GM21526 (cell line): Measurements from ENCODE around the gene NHERF2.

ENCODE experiments used
- ATAC-seq: cut with Tn5 transposase; IDR thresholded peaks from one replicate; pipeline ENCODE4 v1.9.1; 2021; ENCODE audit warnings: moderate library complexity; ENCODE audit not compliant: unreplicated experiment, low FRiP score

NHERF2 gene

DNA sequence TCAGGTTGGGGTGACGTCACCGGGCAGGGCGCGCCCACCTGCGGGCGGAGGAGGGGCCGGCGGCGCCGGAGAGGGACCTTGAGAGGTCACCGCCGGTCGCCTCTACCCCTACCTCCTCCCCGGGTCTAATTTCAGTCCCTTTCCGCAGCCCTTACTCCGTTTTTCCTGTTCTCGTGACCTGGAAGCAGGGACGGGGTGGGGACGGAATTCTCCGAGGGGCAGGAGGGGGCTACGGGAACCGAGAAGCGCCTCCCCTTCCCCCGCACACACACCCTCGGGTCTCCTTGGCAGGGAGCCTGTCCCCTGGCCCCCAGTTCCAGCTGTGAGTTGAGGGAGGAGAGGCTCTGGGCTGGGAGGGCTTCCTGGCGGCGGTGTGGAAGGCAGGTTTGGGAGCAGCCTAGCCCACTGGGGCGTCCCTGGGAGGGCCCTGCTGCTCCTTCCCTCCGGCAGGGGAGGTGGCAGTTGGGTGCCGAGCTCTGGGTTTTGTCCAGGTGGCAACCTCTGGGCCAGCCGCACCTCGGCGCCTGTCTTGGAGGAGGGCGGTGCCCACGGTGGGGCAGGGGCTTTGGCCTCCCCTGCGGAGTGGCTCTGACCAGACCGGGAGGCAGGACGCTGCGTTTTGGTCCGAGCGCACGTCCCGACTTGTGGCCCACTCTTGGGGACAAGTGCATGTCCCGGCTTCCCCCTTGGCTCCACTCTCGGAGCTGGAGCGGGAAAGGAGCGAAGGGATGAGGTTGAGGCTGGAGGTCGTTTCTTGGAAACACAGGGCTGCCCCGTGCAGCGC lies 36.2 kb upstream of the NHERF2 start:
- ATAC-seq = no peak

DNA sequence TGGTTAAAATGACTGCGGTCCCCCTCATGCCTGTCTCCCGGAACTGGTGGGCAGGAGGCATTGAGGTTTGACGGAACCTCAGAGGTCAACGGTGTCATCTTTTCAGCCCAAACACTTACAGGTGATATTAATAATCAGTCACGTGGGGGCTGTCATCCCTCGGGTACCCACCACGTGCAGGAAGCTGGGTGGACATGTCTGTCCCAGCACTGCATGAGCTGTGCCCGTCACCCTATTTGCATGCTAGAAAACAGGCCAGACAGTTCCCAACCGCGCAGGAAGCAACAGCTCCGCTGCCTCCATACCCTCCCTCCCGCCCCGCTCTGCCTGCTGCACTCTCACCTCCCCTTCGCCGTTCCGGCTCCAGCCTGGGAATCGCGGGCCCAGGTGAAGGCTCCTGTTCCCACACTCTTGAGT lies 35.6 kb upstream of the NHERF2 start:
- ATAC-seq = no peak

GRCh38 chr16:1991588-1991947 lies 35.1 kb upstream of the NHERF2 start:
- no peak for ATAC-seq

DNA sequence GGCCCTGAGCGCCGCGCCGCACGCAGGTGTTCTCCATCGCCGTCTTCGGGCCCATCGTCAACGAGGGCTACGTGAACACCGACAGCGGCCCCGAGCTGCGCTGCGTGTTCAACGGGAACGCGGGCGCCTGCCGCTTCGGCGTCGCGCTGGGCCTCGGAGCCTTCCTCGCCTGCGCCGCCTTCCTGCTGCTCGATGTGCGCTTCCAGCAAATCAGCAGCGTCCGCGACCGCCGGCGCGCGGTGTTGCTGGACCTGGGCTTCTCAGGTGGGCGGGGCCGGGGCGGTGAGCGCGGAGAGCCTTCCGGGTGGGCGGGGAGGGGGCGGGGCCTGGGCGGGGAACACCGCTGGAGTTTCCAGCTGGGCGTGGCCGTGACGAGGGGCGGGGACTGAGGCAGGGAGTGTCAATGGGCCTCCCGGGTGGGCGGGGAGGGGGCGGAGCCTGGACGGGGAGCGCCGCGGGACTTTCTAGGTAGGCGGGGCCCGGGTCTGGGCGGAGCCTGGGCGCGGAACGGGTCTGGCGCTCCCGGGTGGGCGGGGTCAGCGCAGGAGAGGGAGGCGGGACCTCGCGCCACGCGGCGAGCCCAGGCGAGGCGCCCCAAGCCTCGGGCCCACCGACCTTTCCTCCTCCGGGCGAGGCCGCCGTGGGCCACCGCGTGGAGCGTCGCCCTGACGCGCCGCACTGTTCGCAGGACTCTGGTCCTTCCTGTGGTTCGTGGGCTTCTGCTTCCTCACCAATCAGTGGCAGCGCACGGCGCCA lies 34.6 kb upstream of the NHERF2 start:
- ATAC-seq = peak; percentile 39

DNA sequence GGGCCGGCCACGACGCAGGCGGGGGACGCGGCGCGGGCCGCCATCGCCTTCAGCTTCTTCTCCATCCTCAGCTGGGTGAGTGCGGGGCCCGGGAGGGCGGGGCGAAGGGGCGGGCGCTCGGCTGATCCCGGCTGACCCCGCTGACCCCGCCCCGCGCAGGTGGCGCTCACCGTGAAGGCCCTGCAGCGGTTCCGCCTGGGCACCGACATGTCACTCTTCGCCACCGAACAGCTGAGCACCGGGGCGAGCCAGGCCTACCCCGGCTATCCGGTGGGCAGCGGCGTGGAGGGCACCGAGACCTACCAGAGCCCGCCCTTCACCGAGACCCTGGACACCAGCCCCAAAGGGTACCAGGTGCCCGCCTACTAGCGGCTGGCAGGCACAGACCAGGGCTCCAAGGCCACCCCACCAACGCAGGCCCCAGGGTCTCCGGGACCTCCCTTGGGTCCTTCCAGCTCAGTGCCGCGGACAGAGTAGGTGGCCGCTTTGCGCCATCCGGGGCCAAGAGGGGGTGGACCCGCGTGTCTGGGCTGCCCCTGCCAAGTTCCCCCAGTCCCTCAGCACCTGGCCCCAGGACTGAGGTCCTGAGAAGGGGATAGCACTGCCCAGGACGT lies 33.9 kb upstream of the NHERF2 start:
- ATAC-seq = no peak

DNA sequence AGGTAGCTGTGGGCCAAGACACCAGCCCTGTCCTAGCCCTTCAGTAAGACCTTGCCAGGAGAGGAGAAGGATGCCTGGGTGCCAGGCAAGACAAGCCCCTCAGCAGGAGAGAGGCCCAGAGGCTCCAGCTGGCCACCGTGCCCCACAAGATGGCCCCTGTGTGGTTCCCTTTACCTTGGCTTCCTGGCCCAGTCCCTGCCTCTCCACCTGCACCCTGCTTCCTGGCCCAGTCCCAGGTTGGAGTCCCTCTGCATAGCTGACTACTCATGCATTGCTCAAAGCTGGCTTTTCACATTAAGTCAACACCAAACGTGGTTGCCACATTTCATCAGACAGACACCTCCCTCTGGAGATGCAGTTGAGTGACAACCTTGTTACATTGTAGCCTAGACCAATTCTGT lies 33.0 kb upstream of the NHERF2 start:
- no peak for ATAC-seq

GRCh38 chr16:1997494-1998359 lies 29.0 kb upstream of the NHERF2 start:
- no peak for ATAC-seq

DNA sequence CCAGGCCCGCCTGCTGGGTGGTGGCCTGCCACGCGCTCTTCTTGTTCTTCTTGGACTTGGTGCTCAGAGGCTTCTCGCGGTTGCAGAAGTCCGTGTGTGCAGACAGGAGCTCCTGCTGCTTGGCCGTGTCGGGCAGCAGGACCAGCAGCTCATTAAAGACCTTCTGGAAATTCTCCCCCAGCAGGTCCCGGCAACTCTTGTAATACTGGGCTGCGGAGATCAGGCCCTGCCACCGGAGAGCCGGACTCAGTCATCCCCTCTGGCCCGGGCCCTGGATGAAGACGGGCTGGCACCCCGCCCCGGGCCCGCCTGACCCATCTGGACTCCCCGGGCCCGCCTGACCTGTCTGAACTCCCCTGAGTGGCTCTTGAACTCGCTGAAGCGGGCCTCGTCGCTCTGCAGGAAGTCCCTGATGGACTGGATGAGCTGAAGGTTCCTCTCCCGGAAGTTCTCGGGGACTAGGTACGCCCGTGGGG lies 28.3 kb upstream of the NHERF2 start:
- no peak for ATAC-seq

DNA sequence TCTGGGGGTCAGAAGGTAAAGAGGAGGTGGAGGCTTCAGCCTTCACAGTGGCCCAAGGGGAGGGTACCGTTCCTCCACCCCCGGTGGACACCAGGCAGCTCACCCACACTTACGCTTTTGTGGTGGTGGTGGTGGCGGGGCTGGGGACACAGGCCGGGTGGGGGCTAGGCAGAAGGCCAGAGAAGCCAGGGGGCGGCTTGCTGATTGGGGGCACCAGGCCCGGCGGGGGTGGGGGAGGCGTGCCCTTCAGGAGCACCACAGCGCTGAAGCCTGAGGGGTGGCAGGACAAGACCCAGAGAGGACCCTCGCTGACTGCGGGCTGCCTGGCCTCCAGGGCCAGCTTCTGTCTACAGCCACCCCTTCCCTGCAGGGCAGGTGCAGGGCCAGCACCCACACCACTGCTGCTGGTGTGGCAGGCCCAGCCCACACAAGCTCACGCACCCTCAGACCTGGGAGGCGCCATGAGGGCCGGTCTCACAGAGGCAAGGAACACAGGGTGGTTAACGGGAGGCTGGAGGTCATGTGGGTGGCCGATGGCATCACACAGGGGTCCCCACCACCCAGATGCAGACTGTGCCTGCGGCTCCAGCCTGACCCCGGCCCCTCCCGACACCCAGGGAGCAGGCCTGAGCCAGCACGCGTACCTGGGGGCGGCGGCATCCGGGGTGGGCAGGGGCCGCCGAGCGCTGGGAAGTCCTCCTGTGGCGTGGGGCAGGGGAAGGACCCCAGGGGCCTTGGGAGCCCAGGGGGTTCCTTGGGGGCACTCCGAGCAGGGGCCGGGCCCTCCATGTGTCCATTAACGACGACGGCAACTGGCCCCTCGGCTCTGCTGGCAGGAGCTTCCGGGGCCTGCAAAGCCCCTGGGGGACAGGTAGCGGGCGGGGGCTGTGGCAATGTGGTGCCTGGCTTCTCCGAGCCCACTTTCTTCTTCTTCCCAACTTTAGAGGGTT lies 27.6 kb upstream of the NHERF2 start:
- no peak for ATAC-seq

DNA sequence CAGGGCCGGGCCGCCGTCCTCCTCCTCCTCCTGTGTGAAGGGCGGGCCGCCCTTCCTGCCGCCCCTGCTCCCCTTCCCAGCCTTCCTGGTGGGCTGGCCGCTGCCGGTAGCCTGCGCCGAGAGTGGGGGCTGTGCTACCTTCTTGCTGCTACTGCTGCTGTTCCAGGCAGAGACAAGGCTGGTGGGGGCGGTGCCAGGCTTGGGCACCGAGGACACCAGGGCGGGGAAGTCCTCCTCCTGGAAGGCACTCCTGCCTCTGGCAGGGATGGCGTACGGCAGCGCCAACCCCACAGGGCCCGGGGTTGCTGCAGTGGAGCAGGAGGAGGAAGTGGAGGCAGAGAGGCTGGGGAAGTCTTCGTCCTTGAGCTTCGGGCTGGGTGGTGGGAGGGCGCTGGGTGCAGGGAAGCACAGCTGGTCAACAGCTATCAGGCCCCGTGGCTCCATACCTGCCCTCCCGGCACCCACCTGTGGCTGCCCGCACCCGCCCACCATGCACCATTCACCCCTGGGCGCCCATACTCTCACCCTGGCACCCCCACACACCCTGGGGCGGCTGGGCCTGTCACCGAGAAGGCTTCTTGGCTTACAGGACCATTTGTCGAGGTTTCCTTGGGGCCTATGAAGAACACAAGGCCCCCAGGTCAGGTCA lies 26.7 kb upstream of the NHERF2 start:
- no peak for ATAC-seq

DNA sequence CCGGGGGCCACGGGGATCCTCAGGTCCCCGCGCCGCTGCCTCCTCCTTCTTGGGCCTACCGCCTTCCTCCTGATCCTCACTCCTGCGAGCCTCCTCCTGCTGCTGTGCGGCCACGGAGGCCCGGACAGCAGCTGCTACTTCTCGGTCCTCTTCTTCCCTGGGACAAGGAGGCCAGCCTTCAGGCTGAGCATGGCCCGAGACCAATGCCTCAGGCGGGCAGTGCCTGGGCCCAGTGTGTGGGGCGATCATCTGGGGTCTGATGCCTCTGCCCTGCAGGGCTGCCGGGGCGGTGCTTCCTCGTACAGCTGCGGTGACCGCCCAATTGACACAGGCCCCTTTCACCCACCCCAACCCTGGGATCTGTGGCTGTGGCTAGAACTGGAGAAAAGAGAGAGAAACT lies 25.7 kb upstream of the NHERF2 start:
- ATAC-seq = no peak

DNA sequence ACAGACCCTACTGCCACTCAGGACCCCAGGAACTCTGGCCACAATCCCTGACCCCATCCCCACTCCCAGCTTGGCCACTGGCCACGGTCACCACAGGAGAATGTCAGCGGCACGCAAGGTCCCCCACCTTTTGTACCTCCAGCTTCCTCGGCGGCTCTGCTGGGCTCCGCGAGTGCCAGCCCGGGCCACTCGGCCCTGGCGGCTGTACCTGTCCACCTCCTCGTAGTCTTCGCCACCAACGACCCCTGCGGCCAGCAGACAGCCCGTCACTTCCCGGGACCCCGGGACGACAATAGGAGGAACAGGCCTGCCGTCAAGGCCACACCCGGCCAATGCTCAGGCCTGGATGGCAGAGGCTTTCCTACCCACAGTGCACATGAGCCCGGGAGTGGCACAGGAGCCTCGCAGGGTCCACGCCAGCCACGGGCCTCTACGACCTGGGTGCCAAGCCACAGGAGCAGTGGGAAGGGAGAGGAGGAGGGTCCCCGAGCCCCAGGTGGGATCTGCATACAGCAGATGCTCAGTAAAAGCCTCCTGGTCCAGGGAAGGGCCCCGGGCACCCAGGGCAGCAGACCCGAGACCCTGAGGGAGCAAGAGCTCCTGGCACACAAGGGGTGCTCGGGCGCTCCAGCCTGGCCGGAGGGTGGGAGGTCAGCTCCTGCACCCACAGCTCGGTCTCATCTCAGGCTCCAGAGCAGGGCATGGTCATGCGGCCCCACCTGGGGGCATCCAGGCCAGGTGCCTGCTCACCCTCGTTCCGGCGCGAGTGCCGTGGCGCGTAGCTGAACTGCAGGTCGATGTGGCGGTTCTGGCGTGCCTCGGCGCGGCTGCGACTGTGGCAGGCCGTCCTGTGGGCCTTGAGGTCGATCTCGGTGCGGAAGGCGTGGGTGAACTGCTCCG lies 25.0 kb upstream of the NHERF2 start:
- ATAC-seq = no peak

DNA sequence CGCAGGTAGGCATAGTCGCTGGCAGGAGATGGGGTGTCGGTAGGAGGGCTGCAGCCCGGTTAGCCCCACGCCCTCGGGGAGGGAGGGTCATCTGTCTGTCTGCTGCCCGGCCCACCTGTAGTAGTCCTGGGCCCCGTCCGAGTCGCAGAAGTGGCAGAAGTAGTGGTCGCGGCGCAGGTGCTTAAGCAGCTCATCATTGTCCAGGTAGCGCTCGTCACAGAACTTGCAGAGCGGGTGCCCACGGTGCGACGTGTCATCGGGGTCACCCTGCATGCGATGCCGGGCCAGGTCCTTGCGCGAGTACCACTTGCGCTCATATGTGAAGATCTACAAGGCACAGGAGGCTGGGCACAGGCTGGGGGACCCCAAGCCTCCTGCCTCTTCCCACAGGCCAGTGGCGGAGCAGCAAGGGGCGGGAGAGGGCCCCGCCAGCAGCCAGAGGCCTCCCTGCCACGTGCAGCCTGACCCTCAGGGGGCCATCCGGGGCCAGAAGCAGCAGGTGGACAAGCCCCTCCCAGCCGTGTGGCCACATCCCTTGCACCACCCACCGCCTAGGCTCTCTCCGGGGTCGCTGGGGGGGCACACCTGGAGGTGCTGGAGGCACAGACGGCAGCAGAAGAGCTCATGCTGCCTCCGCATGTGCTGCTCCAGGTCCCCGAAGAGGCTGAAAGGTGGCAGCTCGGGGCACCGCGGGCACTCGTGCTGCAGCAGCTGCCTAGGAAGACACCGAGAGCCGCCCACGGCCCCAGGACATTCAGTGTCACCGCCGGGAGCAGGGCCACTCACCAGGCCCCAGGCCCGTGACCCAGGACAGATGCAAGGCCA lies 24.1 kb upstream of the NHERF2 start:
- no peak for ATAC-seq

GRCh38 chr16:2003231-2003826 lies 23.4 kb upstream of the NHERF2 start:
- no peak for ATAC-seq

GRCh38 chr16:2003827-2004641 lies 22.7 kb upstream of the NHERF2 start:
- no peak for ATAC-seq
